Measurements from ENCODE around the gene C18orf63. TPM values are rescaled to one million over a fixed set of nuclear protein-coding genes. Genes with fewer than 3 reads are reported as not detected.

C18orf63 gene
- total and polyA plus RNA-seq, 2 experiments from 2014 or later: not detected

- H3K4me2 ChIP-seq: no peak overlapping the region
- no peaks in the 10 kb centered on the region for H3F3A ChIP-seq (replicated peaks; ENCODE audit: low read depth)
- no peaks in the 10 kb centered on the region for H3K4me1 ChIP-seq (ENCODE audit: insufficient read depth)
These were observed 60.9 kb downstream of the C18orf63 start for GRCh38 chr18:74376523-74376922.

GRCh38 chr18:74377776-74378175 lies 62.1 kb downstream of the C18orf63 start:
- H3K4me3 ChIP-seq: no peak overlapping the region
- no peak for ATAC-seq
- H3K27me3 Mint-ChIP-seq (ENCODE audit: insufficient read depth, low read depth, poor library complexity): peaks cover 5% of the 10 kb centered on the region
- H3F3A ChIP-seq (replicated peaks; ENCODE audit: low read depth): no peaks in the 10 kb centered on the region
- no peak overlapping the region for H3K4me2 ChIP-seq
- H3K4me1 Mint-ChIP-seq: no peaks in the 10 kb centered on the region
- H4K20me1 ChIP-seq (replicated peaks; ENCODE audit: insufficient read depth): no peaks in the 10 kb centered on the region
- no peak overlapping the region for H3K4me3 Mint-ChIP-seq
- H3K27ac Mint-ChIP-seq: no peak overlapping the region
- DNase-seq (ENCODE audit: low spot score): no peak
- H3K4me1 ChIP-seq (ENCODE audit: insufficient read depth): no peaks in the 10 kb centered on the region
- H3K27ac ChIP-seq (ENCODE audit: low read depth): no peak overlapping the region
- no peak overlapping the region for H2AFZ ChIP-seq
- peaks cover 15% of the 10 kb centered on the region; the same call in 2 of the 3 replicates for H3K36me3 Mint-ChIP-seq (ENCODE audit: low read depth)
- no peaks in the 10 kb centered on the region; the same call in 1 of the 2 replicates for H3K9me2 ChIP-seq (ENCODE audit: insufficient read depth)
- no peaks in the 10 kb centered on the region for H3K36me3 ChIP-seq (ENCODE audit: insufficient read depth)
- H3K27me3 ChIP-seq (ENCODE audit: insufficient read depth): no peaks in the 10 kb centered on the region
- H3K9me3 Mint-ChIP-seq: peaks cover 36% of the 10 kb centered on the region
- H3K79me2 ChIP-seq (replicated peaks; ENCODE audit: insufficient read depth): no peaks in the 10 kb centered on the region
- TF ChIP-seq NANOG (IDR thresholded peaks at IDR 0.05; ENCODE audit: borderline replicate concordance) (no peak), ETS1 (IDR thresholded peaks at IDR 0.05) (no peak), POLR2AphosphoS5 (IDR thresholded peaks at IDR 0.05; ENCODE audit: low read depth) (no peak), ZNF114 (CRISPR knock-in tag; IDR thresholded peaks at IDR 0.05) (no peak), REST (IDR thresholded peaks at IDR 0.05; ENCODE audit: unreplicated experiment) (no peak)

More at GRCh38 chr18:74376523-74376922, 60.9 kb downstream of the C18orf63 start:
- Histone ChIP-seq H3K9me2 (ENCODE audit: insufficient read depth) (no peaks in the 10 kb centered on the region; the same call in 1 of the 2 replicates), H3K36me3 (ENCODE audit: insufficient read depth) (no peaks in the 10 kb centered on the region), H4K20me1 (replicated peaks; ENCODE audit: insufficient read depth) (no peaks in the 10 kb centered on the region), H3K27ac (ENCODE audit: low read depth) (no peak overlapping the region), H3K4me3 (no peak overlapping the region), H3K27me3 (ENCODE audit: insufficient read depth) (no peaks in the 10 kb centered on the region), H2AFZ (no peak overlapping the region), H3K79me2 (replicated peaks; ENCODE audit: insufficient read depth) (no peaks in the 10 kb centered on the region)
- H3K9me3 Mint-ChIP-seq: peaks cover 28% of the 10 kb centered on the region
- no peak for TF ChIP-seq REST (IDR thresholded peaks at IDR 0.05; ENCODE audit: unreplicated experiment)
- DNase-seq (ENCODE audit: low spot score): no peak
- no peak overlapping the region for H3K4me3 Mint-ChIP-seq
- no peaks in the 10 kb centered on the region for H3K4me1 Mint-ChIP-seq
- ATAC-seq: no peak
- peaks cover 12% of the 10 kb centered on the region; the same call in 2 of the 3 replicates for H3K36me3 Mint-ChIP-seq (ENCODE audit: low read depth)
- no peak overlapping the region for H3K27ac Mint-ChIP-seq
- peaks cover 3% of the 10 kb centered on the region for H3K27me3 Mint-ChIP-seq (ENCODE audit: insufficient read depth, low read depth, poor library complexity)
